Endothelial cell of umbilical vein (primary cell): ENCODE data around the gene SEPTIN10. TPM values are rescaled to one million over a fixed set of nuclear protein-coding genes. Genes with fewer than 3 reads are reported as not detected.

Experiments
- BruUV-seq: library from RNA; stranded (reverse); fragments of 400-500 nt; replicated peaks from 2 replicates; lab custom pipeline; 2021; lab: Mats Ljungman, UMichigan
- CTCF ChIA-PET: fragments of 300-600, 350-600 bp; sonication (Branson Sonifier 250); formaldehyde crosslinking; loops from one replicate; lab custom pipeline; 2021; ENCODE audit warnings: antibody characterized with exemption, inconsistent platforms; lab: Charles Lee
- POLR2A ChIA-PET: fragments of 300-600, 350-600 bp; sonication (Branson Sonifier 250); formaldehyde crosslinking; loops from one replicate; lab custom pipeline; 2021; ENCODE audit warnings: antibody characterized with exemption, inconsistent platforms; lab: Charles Lee
- DNase-seq: peaks from one replicate; pipeline ENCODE4 v3.0.0-alpha.2; 2011; ENCODE audit warnings: low read depth, low spot score
- FAIRE-seq: peaks from 2 replicates; lab custom pipeline; 2011; peaks lifted over from hg19 to GRCh38; lab: Jason Lieb, UNC
- H2AFZ ChIP-seq: 2 replicates; pipeline ENCODE4 v1.6.0; 2012; ENCODE audit warnings: low read depth, low read length, control low read depth, inconsistent platforms
- H3K27ac ChIP-seq: 2 replicates; pipeline ENCODE4 v1.5.1; 2011; ENCODE audit warnings: low read depth, mild to moderate bottlenecking, control low read depth, low read length, moderate library complexity; ENCODE audit not compliant: insufficient read depth
- H3K27me3 ChIP-seq, 2 experiments: 2 replicates each; pipeline versions ENCODE4 v1.6.0 to v1.6.1; 2011; ENCODE audit warnings: low read length in 2 of 2, mixed read lengths in 1 of 2; ENCODE audit not compliant: control insufficient read depth in 2 of 2, insufficient read depth in 2 of 2
- H3K36me3 ChIP-seq, 2 experiments: 2 replicates in 1 of 2; 3 replicates in 1 of 2; pipeline ENCODE4 v1.5.1; 2011; ENCODE audit warnings: low read length in 2 of 2, mild to moderate bottlenecking in 1 of 2, moderate library complexity in 1 of 2; ENCODE audit not compliant: control insufficient read depth in 2 of 2, insufficient read depth in 2 of 2; ENCODE audit errors: extremely low read depth in 1 of 2
- H3K4me1 ChIP-seq: 3 replicates; pipeline ENCODE4 v1.5.1; 2011; ENCODE audit warnings: mild to moderate bottlenecking, low read length; ENCODE audit not compliant: control insufficient read depth, insufficient read depth; ENCODE audit errors: extremely low read depth
- H3K4me2 ChIP-seq: 2 replicates; pipeline ENCODE4 v1.6.1; 2011; ENCODE audit warnings: low read length, control low read depth, mixed read lengths; ENCODE audit not compliant: insufficient read depth
- H3K4me3 ChIP-seq, 3 experiments: fragments of 200-600 bp in 1 of 3; sonication (generic), shearing (Covaris generic) in 1 of 3; replicated peaks in 1 of 3; 2 replicates each; pipeline ENCODE4 v1.5.1; 2011 to 2016; ENCODE audit warnings: control low read depth in 3 of 3, low read length in 3 of 3, mild to moderate bottlenecking in 2 of 3, inconsistent platforms in 1 of 3, low read depth in 1 of 3, moderate library complexity in 1 of 3; ENCODE audit not compliant: insufficient read depth in 1 of 3
- H3K79me2 ChIP-seq: 2 replicates; pipeline ENCODE4 v1.6.0; 2012; ENCODE audit warnings: low read length, inconsistent platforms; ENCODE audit not compliant: control insufficient read depth, insufficient read depth
- H3K9ac ChIP-seq: replicated peaks from 2 replicates; pipeline ENCODE3; 2011; ENCODE audit warnings: low read length, control low read depth; ENCODE audit not compliant: insufficient read depth; ENCODE audit errors: extremely low read depth
- H3K9me1 ChIP-seq: replicated peaks from 3 replicates; pipeline ENCODE4 v1.6.0; 2011; ENCODE audit warnings: mild to moderate bottlenecking, low read length; ENCODE audit not compliant: control insufficient read depth, insufficient read depth; ENCODE audit errors: extremely low read depth
- H3K9me3 ChIP-seq: replicated peaks from 2 replicates; pipeline ENCODE4 v1.5.1; 2012; ENCODE audit warnings: low read length, inconsistent platforms; ENCODE audit not compliant: control insufficient read depth, insufficient read depth
- H4K20me1 ChIP-seq: replicated peaks from 2 replicates; pipeline ENCODE3; 2011; ENCODE audit warnings: mild to moderate bottlenecking, low read length; ENCODE audit not compliant: control insufficient read depth, insufficient read depth; ENCODE audit errors: extremely low read depth
- CTCF ChIP-seq, 2 donors: IDR thresholded peaks; 1 replicate in 1 of 2; 2 replicates in 1 of 2; pipeline ENCODE4 v1.5.1; 2011; ENCODE audit warnings: low read length in 2 of 2, mild to moderate bottlenecking in 2 of 2, moderate library complexity in 2 of 2, control low read depth in 1 of 2, inconsistent platforms in 1 of 2, low read depth in 1 of 2; ENCODE audit not compliant: insufficient read depth in 1 of 2; ENCODE audit errors: extremely low read depth in 1 of 2
- EZH2 ChIP-seq: IDR thresholded peaks from 2 replicates; pipeline ENCODE4 v1.6.1; 2012; ENCODE audit warnings: borderline replicate concordance, low read depth, mild to moderate bottlenecking, moderate library complexity, low read length, inconsistent platforms; ENCODE audit not compliant: severe bottlenecking
- FOS ChIP-seq: IDR thresholded peaks from 2 replicates; pipeline ENCODE4 v1.6.1; 2011; ENCODE audit warnings: mild to moderate bottlenecking, low read length, moderate library complexity, borderline replicate concordance; ENCODE audit not compliant: insufficient read depth
- GATA2 ChIP-seq: IDR thresholded peaks from 2 replicates; pipeline ENCODE4 v1.7.0; 2011; ENCODE audit warnings: low read depth, mild to moderate bottlenecking, moderate library complexity, mixed read lengths, low read length; ENCODE audit not compliant: insufficient read length, insufficient read depth
- JUN ChIP-seq: IDR thresholded peaks from 2 replicates; pipeline ENCODE4 v1.6.1; 2011; ENCODE audit warnings: borderline replicate concordance, low read depth; ENCODE audit not compliant: insufficient read length, insufficient read depth
- MYC ChIP-seq: IDR thresholded peaks from one replicate; pipeline ENCODE4 v1.6.1; 2011; ENCODE audit warnings: mild to moderate bottlenecking, low read depth, low read length
- POLR2A ChIP-seq: IDR thresholded peaks from 2 replicates; pipeline ENCODE4 v1.6.1; 2012; ENCODE audit warnings: low read depth, mild to moderate bottlenecking, control low read depth, low read length
- POLR2AphosphoS5 ChIP-seq: IDR thresholded peaks from 2 replicates; pipeline ENCODE4 v1.6.1; 2012; ENCODE audit warnings: low read depth, mild to moderate bottlenecking, control low read depth, low read length, moderate library complexity; ENCODE audit not compliant: insufficient read depth
- dilution Hi-C: fragments of 300-500 bp; cut with MboI; formaldehyde crosslinking; loops from one replicate; pipeline ENCODE4 v1.15.0; 2019; ENCODE audit warnings: low sequenced_read_pairs; ENCODE audit not compliant: extremely low pct_ligation_motif_present
- intact Hi-C: fragments of 100-400 bp; cut with micrococcal nuclease; formaldehyde crosslinking; loops from one replicate; pipeline ENCODE4 v1.10.0; 2022
- polyA plus RNA-seq, 4 experiments: library from polyadenylated mRNA; depleted of rRNA in 3 of 4; stranded (reverse) in 3 of 4; unstranded in 1 of 4; fragments of >200 nt; gene quantifications; 2 replicates each; pipeline versions ENCODE4 v1.2.1 to v1.2.3, GENCODE V29; 2011 to 2012; ENCODE audit warnings: missing spikeins in 1 of 4
- total RNA-seq: library from RNA; stranded (reverse); gene quantifications from 2 replicates; pipeline ENCODE4 v1.2.3, GENCODE V29; 2021
- TF ChIP-seq, protein P1 (sequence below): IDR thresholded peaks from 2 replicates; pipeline ENCODE4 v1.6.1; 2011; ENCODE audit not compliant: insufficient read depth, insufficient read length

Gene SEPTIN10
- total and polyA plus RNA-seq, 2 donors (not counting 3 experiments of a cell fraction or from before 2014, with no cell fraction given), result 26.1 to 121 TPM

- Histone ChIP-seq H3K4me2 (no peak overlapping the region), H3K9me3 (no peaks in the 10 kb centered on the region), H4K20me1 (no peaks in the 10 kb centered on the region), H3K4me1 (no peaks in the 10 kb centered on the region), H2AFZ (no peak overlapping the region), H3K9ac (no peak overlapping the region), H3K36me3 (no peaks in the 10 kb centered on the region), H3K79me2 (no peaks in the 10 kb centered on the region), H3K4me3 (no peak overlapping the region), H3K27me3 (peaks cover 5 to 7% of the 10 kb centered on the region in 2 experiments), H3K9me1 (no peaks in the 10 kb centered on the region), H3K27ac (no peak overlapping the region)
- no peak for DNase-seq
- FAIRE-seq, result no peak
- no TSS peak for BruUV-seq
- POLR2A ChIA-PET, result no interaction called here
- TF ChIP-seq MYC (no peak), JUN (no peak), POLR2AphosphoS5 (no peak), EZH2 (no peak), FOS (no peak), CTCF (IDR thresholded peaks at IDR 0.05; ENCODE audit: extremely low read depth in 1 of 2, insufficient read depth in 1 of 2, low read depth in 1 of 2, low read length in 2 of 2) (no peak), GATA2 (no peak), POLR2A (no peak)
- TF ChIP-seq, protein P1, sequence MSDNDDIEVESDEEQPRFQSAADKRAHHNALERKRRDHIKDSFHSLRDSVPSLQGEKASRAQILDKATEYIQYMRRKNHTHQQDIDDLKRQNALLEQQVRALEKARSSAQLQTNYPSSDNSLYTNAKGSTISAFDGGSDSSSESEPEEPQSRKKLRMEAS, result no peak
- dilution Hi-C loops, result no loop called here
- CTCF ChIA-PET, result interaction anchor here (1.9 kb wide), 1 partner anchor 208 kb away, joined by 7 read pairs; no protein-coding TSS in a partner anchor
- intact Hi-C loops, result no loop called here
Measured at GRCh38 chr2:109527846-109528705, 85.7 kb downstream of the SEPTIN10 start.
